Measurements from ENCODE around the gene GIPC1.

GIPC1 gene

GRCh38 chr19:14494411-14494810 lies 1.5 kb downstream of the GIPC1 start:
- no peak for DNase-seq

- no peak for DNase-seq
These were observed 3.1 kb downstream of the GIPC1 start for GRCh38 chr19:14492756-14493337.

- no peak for DNase-seq
These were observed 8.4 kb downstream of the GIPC1 start for GRCh38 chr19:14487370-14488125.

- DNase-seq, result no peak
These were observed 13.6 kb downstream of the GIPC1 start for GRCh38 chr19:14482172-14482941.

- no peak for DNase-seq
These were observed 15.2 kb downstream of the GIPC1 start for GRCh38 chr19:14480700-14481079.

GRCh38 chr19:14479975-14480699 lies 15.8 kb downstream of the GIPC1 start:
- DNase-seq, result peak; percentile 63

- DNase-seq, result no peak
These were observed 16.5 kb downstream of the GIPC1 start for GRCh38 chr19:14479309-14479974.

- DNase-seq, result no peak
These were observed 17.8 kb downstream of the GIPC1 start for GRCh38 chr19:14478113-14478545.

- DNase-seq, result no peak
These were observed 18.4 kb downstream of the GIPC1 start for GRCh38 chr19:14477418-14478112.

GRCh38 chr19:14476673-14477401 lies 19.1 kb downstream of the GIPC1 start:
- peak; percentile 39 for DNase-seq

- no peak for DNase-seq
These were observed 19.6 kb downstream of the GIPC1 start for GRCh38 chr19:14476327-14476672.

GRCh38 chr19:14475251-14476073 lies 20.5 kb downstream of the GIPC1 start, which contains the start of gene PTGER1:
TSS of gene PTGER1 (minus strand) at chr19:14475354. CDS start at chr19:14474320, 1,034 bp downstream.
- peak; percentile 41 for DNase-seq

- DNase-seq, result no peak
These were observed 21.1 kb downstream of the GIPC1 start for GRCh38 chr19:14474827-14475226.

- no peak for DNase-seq
These were observed 21.8 kb downstream of the GIPC1 start for GRCh38 chr19:14473978-14474578.

GRCh38 chr19:14473073-14473977 lies 22.6 kb downstream of the GIPC1 start:
- no peak for DNase-seq

- DNase-seq, result peak; percentile 63
These were observed 23.6 kb downstream of the GIPC1 start for GRCh38 chr19:14472202-14472938.

GRCh38 chr19:14471436-14472187 lies 24.3 kb downstream of the GIPC1 start:
- DNase-seq, result no peak
